Chondrocyte (in vitro differentiated cells): ENCODE results near the gene UBL3. TPM values are rescaled to one million over a fixed set of nuclear protein-coding genes. Genes with fewer than 3 reads are reported as not detected.

Experiments used
- DNase-seq: peaks from one replicate; pipeline ENCODE4 v3.0.0; 2021; ENCODE audit warnings: mixed read lengths, low spot score
- H3K27ac Mint-ChIP-seq: one replicate; pipeline ENCODE4 v1.8.0; 2021; ENCODE audit warnings: mild to moderate bottlenecking, moderate library complexity, mixed read lengths; ENCODE audit not compliant: unreplicated experiment
- H3K27me3 Mint-ChIP-seq: 2 replicates; pipeline ENCODE4 v1.8.0; 2021; ENCODE audit warnings: low read depth, mixed read lengths
- H3K36me3 Mint-ChIP-seq: 2 replicates; pipeline ENCODE4 v1.8.0; 2021; ENCODE audit warnings: low read depth, mixed read lengths
- H3K4me1 Mint-ChIP-seq: 2 replicates; pipeline ENCODE4 v1.8.0; 2021; ENCODE audit warnings: low read depth, mild to moderate bottlenecking, mixed read lengths
- H3K4me3 Mint-ChIP-seq: one replicate; pipeline ENCODE4 v1.8.0; 2021; ENCODE audit warnings: mild to moderate bottlenecking, moderate library complexity, mixed read lengths; ENCODE audit not compliant: unreplicated experiment
- H3K9me3 Mint-ChIP-seq: 2 replicates; pipeline ENCODE4 v1.8.0; 2021; ENCODE audit warnings: low read depth, mixed read lengths
- CTCF ChIP-seq: fragments of 200-600 bp; sonication (generic); IDR thresholded peaks from 2 replicates; pipeline ENCODE4 v1.5.0; 2021; ENCODE audit warnings: antibody characterized with exemption, mild to moderate bottlenecking, moderate library complexity
- total RNA-seq: library from RNA; stranded (reverse); gene quantifications from 3 replicates; pipeline ENCODE4 v1.2.1, GENCODE V29; 2021

UBL3 gene
- total RNA-seq, 1 donor from 2014 or later: 21.3 TPM

- Mint-ChIP-seq H3K27me3 (no peaks in the 10 kb centered on the region), H3K4me1 (peaks cover 10% of the 10 kb centered on the region), H3K27ac (no peak overlapping the region), H3K36me3 (no peaks in the 10 kb centered on the region), H3K4me3 (no peak overlapping the region), H3K9me3 (no peaks in the 10 kb centered on the region)
- no peak for DNase-seq
- TF ChIP-seq CTCF: no peak
These were observed 49.7 kb downstream of the UBL3 start for GRCh38 chr13:29800687-29801086.

- Mint-ChIP-seq H3K9me3 (no peaks in the 10 kb centered on the region), H3K27ac (no peak overlapping the region), H3K36me3 (no peaks in the 10 kb centered on the region), H3K27me3 (no peaks in the 10 kb centered on the region), H3K4me1 (peaks cover 10% of the 10 kb centered on the region), H3K4me3 (no peak overlapping the region)
- DNase-seq: no peak
- TF ChIP-seq CTCF: no peak
These were observed 51.4 kb downstream of the UBL3 start for GRCh38 chr13:29799041-29799440.

- H3K27me3 Mint-ChIP-seq: no peaks in the 10 kb centered on the region
- peaks cover 22% of the 10 kb centered on the region for H3K4me1 Mint-ChIP-seq
- no peaks in the 10 kb centered on the region for H3K9me3 Mint-ChIP-seq
- DNase-seq: no peak
- H3K36me3 Mint-ChIP-seq: no peaks in the 10 kb centered on the region
- no peak for TF ChIP-seq CTCF
- H3K27ac Mint-ChIP-seq: no peak overlapping the region
- H3K4me3 Mint-ChIP-seq: no peak overlapping the region
These were observed 58.2 kb downstream of the UBL3 start for GRCh38 chr13:29791997-29792780.

- no peaks in the 10 kb centered on the region for H3K27me3 Mint-ChIP-seq
- peaks cover 22% of the 10 kb centered on the region for H3K4me1 Mint-ChIP-seq
- no peaks in the 10 kb centered on the region for H3K9me3 Mint-ChIP-seq
- DNase-seq: no peak
- no peak overlapping the region for H3K27ac Mint-ChIP-seq
- TF ChIP-seq CTCF: no peak
- H3K4me3 Mint-ChIP-seq: no peak overlapping the region
- H3K36me3 Mint-ChIP-seq: no peaks in the 10 kb centered on the region
These were observed 58.9 kb downstream of the UBL3 start for GRCh38 chr13:29791508-29791907.

GRCh38 chr13:29786698-29787097, 63.7 kb downstream of the UBL3 start:
- DNase-seq: no peak

More at GRCh38 chr13:29786698-29787097, 63.7 kb downstream of the UBL3 start:
- Mint-ChIP-seq H3K4me3 (no peak overlapping the region), H3K4me1 (peaks cover 26% of the 10 kb centered on the region), H3K27ac (no peak overlapping the region), H3K9me3 (no peaks in the 10 kb centered on the region), H3K36me3 (no peaks in the 10 kb centered on the region), H3K27me3 (no peaks in the 10 kb centered on the region)
- no peak for TF ChIP-seq CTCF
